Activated CD4-positive, alpha-beta T cell treated with anti-CD3 and anti-CD28 coated beads, Interleukin-2, amount 50 U/mL, for 16 hours (primary cell): ENCODE data around the gene ERO1B.
"Not testable (repeated sequence)": the region's sequence is repeated elsewhere in the genome, so short reads cannot be mapped to it uniquely, and the experiment has no call there.

Experiments
- DNase-seq: peaks from one replicate; pipeline ENCODE4 v3.0.0-alpha.2; 2020

The ERO1B gene, protein sequence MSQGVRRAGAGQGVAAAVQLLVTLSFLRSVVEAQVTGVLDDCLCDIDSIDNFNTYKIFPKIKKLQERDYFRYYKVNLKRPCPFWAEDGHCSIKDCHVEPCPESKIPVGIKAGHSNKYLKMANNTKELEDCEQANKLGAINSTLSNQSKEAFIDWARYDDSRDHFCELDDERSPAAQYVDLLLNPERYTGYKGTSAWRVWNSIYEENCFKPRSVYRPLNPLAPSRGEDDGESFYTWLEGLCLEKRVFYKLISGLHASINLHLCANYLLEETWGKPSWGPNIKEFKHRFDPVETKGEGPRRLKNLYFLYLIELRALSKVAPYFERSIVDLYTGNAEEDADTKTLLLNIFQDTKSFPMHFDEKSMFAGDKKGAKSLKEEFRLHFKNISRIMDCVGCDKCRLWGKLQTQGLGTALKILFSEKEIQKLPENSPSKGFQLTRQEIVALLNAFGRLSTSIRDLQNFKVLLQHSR

GRCh38 chr1:236281654-236282424, at the start of gene ERO1B:
ERO1B (minus strand) TSS chr1:236281958; CDS start chr1:236281783, 175 bp downstream.
- peak; percentile 96 for DNase-seq

GRCh38 chr1:236331412-236331811, 49.7 kb upstream of the ERO1B start:
- not testable (repeated sequence) for DNase-seq

- no peak for DNase-seq
These were observed 44.7 kb upstream of the ERO1B start for GRCh38 chr1:236326432-236326831.

- no peak for DNase-seq
These were observed 43.8 kb upstream of the ERO1B start for GRCh38 chr1:236325567-236325966.

DNA sequence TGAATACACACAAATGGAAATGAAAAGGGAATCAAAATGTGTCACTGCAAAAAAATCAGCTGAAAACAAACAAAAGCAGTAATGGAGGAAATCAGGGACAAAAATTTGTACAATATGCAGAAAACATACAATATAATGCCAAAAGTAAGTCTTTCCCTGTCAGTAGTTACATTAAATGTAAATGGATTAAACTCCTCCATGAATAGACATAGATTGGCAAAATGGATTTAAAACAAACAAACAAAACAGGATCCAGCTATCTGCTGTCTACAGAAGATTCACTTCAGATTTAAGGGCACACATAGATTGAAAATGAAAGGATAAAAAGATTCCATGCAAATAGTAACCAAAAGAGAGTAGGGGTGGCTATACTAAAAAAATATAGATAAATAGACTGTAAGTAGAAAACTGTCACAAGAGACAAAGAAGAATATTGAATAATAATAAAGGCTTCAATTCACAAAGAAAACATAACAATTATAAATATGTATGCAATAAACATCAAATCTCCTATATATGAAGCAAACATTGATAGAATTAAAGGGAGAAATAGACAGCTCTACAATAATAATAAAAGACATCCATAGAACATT, 42.2 kb upstream of the ERO1B start:
- DNase-seq: no peak

- no peak for DNase-seq
These were observed 41.0 kb upstream of the ERO1B start for GRCh38 chr1:236322566-236323409.

GRCh38 chr1:236321101-236321500, 39.3 kb upstream of the ERO1B start:
- no peak for DNase-seq

- no peak for DNase-seq
These were observed 38.9 kb upstream of the ERO1B start for GRCh38 chr1:236320671-236321070.

DNA sequence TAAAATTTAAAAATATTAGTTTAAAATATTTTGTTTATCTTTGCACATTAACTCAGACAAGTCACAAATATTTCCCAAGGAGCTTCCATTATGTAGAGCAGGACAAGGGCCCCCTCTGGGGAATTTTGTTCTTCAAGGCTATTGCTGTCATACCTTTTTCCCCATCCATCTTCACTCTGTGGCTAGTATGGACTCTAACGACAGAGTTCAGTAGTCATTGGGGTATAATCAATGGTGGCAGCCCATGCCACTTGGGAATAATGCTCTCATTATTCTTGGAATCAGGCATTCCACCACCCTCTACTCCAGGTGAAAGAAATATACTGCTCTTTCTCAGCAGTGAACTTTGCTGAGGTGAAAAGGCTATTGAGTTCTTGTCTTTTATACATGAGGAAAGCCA, 38.5 kb upstream of the ERO1B start:
- no peak for DNase-seq

GRCh38 chr1:236316437-236316836, 34.7 kb upstream of the ERO1B start:
- DNase-seq: no peak

GRCh38 chr1:236315518-236315917, 33.8 kb upstream of the ERO1B start:
- no peak for DNase-seq

GRCh38 chr1:236315092-236315491, 33.3 kb upstream of the ERO1B start:
- no peak for DNase-seq

- not testable (repeated sequence) for DNase-seq
These were observed 32.3 kb upstream of the ERO1B start for GRCh38 chr1:236314050-236314449.

DNA sequence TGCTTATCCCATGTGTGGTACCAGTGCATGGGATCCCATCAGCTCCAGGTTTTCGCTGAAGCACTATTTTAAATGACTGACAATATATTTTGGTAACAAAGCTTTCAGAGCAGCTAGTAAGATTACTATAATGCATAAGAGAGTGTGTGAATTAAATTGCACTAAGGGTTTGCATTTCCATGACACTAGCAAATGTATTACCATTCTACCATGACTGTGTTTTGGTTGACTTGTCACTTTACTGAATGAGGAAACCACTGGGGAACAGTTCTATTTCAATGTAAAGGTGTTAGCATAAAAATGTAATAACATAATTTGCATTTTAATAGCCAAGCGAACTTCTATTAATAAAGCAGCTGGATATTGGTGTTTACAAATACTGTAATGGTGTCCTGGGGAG, 31.7 kb upstream of the ERO1B start:
- DNase-seq: no peak

DNA sequence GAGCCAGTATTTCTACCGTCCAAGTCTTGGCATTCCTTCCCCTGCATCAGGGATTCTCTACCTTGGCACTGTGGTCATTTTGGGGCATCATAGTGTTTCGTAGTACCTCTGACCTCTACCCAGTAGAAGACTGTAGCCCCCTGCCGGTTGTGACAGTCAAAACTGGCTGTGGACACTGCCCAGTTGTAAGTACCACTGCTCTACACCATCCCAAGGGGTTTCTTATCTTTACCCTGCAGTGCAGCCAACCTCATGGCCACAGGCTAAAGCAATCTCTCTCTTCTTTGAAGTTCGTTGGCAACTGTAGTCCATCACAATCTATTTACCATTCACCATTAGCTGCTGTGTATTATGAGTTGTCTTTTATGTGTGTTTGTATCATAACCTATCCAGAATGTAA, 29.3 kb upstream of the ERO1B start:
- DNase-seq: no peak

DNA sequence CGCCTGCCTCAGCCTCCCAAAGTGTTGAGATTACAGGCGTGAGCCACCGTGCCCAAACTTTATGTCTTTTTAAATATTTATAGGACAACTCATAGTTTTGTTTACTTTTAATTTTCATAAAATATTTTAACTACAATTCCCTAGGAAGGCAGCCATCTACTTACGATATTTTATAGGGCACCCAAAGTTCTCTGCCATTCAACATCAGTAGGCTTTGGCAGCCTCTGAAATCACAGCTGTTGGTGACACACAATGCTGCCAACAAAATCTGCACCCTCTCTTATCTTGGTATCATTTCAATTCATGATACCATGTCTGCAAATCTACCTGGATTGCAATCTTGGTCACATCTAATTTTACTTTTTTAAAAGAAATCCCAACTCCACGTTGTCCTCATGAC, 27.1 kb upstream of the ERO1B start:
- no peak for DNase-seq

DNA sequence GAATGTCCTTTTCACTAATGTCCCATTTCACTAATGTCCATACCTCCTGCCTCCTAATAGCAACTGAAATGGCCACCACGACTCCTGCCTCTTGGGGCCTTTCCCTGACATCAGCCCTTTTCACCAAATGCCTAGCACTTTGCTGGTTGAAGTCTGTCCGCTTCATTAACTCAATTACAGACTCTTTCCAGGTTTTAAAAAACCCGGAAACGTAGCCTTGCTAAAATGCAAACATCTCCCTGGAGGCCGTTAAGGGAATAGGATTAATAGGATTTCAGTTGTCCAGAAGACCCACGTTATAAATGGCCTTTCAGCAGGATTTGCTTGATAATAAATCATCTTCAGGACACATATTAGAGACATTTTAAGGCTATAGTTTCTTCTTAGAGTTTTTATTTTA, 25.7 kb upstream of the ERO1B start:
- DNase-seq: no peak

GRCh38 chr1:236304682-236305081, 22.9 kb upstream of the ERO1B start:
- DNase-seq: no peak

- no peak for DNase-seq
These were observed 21.9 kb upstream of the ERO1B start for GRCh38 chr1:236303675-236304074.

DNA sequence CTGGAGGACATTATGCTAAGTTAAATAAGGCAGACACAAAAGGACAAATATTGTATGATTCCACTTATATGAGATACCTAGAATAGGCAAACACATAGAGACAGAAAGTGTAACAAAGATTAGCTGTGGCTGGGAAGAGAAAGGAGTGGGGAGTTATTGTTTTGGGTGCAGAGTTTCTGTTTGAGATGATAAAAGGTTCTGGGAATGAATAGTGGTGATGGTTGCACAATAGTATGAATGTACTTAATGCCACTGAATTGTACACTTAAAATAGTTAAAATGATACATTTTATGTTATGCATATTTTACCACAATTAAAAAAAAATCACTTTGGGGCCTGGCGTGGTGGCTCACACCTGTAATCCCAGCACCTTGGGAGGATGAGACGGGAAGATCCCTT, 21.2 kb upstream of the ERO1B start:
- DNase-seq: no peak

DNA sequence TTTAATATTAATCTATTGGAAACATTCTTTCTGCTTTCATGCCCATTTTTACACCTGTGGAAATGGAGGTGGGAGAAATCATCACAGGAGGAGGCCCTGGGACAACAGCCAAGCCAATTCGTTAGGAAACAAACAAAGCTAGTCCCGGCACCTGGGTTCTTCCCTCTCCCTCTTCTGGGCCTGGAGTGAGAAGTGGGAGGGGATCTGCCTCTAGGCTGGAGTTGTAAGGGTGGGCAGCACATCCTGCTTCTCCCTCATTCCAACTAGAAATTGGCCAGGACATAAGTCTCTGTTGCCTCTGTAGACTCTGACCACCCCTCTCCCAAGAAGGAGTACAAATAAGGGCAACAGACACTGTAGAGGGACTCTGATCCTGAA, 20.2 kb upstream of the ERO1B start:
- no peak for DNase-seq

GRCh38 chr1:236301080-236301957, 19.6 kb upstream of the ERO1B start:
- no peak for DNase-seq
